ENCODE measurements around the gene HMOX1.

DNA sequence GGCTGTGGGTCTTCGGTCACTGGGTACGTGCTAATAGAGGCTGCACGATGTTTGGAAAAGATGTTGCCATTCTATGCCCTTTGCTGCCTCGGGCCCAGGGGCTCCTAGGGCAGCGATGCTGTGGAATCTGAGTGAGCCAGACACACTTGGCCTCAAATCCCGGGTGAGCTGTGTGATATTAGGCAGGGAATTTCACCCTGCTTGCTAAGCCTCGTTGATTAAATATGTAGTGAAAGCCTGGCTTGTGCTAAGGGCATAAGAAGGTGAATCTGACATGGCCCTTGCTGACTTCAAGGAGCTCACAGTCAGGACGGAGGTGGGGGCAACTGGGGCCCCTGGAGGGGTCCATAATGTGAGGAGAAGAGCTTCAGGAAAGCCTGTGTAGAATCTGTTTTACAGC is 5.4 kb upstream of the HMOX1 start:
- TF ChIP-seq, protein P1, sequence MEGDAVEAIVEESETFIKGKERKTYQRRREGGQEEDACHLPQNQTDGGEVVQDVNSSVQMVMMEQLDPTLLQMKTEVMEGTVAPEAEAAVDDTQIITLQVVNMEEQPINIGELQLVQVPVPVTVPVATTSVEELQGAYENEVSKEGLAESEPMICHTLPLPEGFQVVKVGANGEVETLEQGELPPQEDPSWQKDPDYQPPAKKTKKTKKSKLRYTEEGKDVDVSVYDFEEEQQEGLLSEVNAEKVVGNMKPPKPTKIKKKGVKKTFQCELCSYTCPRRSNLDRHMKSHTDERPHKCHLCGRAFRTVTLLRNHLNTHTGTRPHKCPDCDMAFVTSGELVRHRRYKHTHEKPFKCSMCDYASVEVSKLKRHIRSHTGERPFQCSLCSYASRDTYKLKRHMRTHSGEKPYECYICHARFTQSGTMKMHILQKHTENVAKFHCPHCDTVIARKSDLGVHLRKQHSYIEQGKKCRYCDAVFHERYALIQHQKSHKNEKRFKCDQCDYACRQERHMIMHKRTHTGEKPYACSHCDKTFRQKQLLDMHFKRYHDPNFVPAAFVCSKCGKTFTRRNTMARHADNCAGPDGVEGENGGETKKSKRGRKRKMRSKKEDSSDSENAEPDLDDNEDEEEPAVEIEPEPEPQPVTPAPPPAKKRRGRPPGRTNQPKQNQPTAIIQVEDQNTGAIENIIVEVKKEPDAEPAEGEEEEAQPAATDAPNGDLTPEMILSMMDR (IDR thresholded peaks at IDR 0.05 in 8 of 11, conservative IDR thresholded peaks at IDR 0.05 in 3 of 11) = no peak
- TF ChIP-seq POLR2A (IDR thresholded peaks at IDR 0.05) (no peak), POLR2AphosphoS5 (IDR thresholded peaks at IDR 0.05) (no peak)

All from spleen (tissue), 7 donors.